Gastrocnemius medialis (tissue), 4 donors: ENCODE measurements around the gene IRF2BP2. TPM values are rescaled to one million over a fixed set of nuclear protein-coding genes. Genes with fewer than 3 reads are reported as not detected.
A peak's percentile ranks its signal among the peaks of the same experiment; 100 is the strongest.

ENCODE experiments used
- ATAC-seq, 2 donors: fragments of 150-250 bp; one replicate each; pipeline ENCODE4 v1.9.1; 2016
- DNase-seq, 2 donors: peaks; one replicate each; pipeline ENCODE4 v3.0.0-alpha.2; 2019
- H3K27ac ChIP-seq, 4 donors: fragments of 200-600 bp; sonication (generic); 1 replicate in 1 of 4; 2 replicates in 3 of 4; pipeline ENCODE4 v1.5.1; 2016 to 2018; ENCODE audit warnings: mild to moderate bottlenecking in 2 of 4, moderate library complexity in 1 of 4
- H3K27me3 ChIP-seq, 3 donors: fragments of 200-600 bp; sonication (generic) in 2 of 3; 1 replicate in 1 of 3; 2 replicates in 2 of 3; pipeline versions ENCODE4 v1.5.1 to v1.6.0; 2016 to 2019; ENCODE audit warnings: mild to moderate bottlenecking in 1 of 3, moderate library complexity in 1 of 3
- H3K36me3 ChIP-seq, 2 donors: fragments of 200-600 bp; sonication (generic) in 1 of 2; one replicate each; pipeline ENCODE4 v1.5.1; 2017 to 2018
- H3K4me1 ChIP-seq, 2 donors: fragments of 200-600 bp; sonication (generic) in 1 of 2; one replicate each; pipeline ENCODE4 v1.5.1; 2016 to 2017; ENCODE audit warnings: mild to moderate bottlenecking in 2 of 2
- H3K4me3 ChIP-seq, 4 donors: fragments of 200-600 bp; sonication (generic) in 3 of 4; 1 replicate in 1 of 4; 2 replicates in 3 of 4; pipeline ENCODE4 v1.5.1; 2016 to 2019; ENCODE audit warnings: mild to moderate bottlenecking in 2 of 4
- H3K9me3 ChIP-seq, 3 donors: fragments of 200-600 bp; sonication (generic) in 2 of 3; 1 replicate in 1 of 3; 2 replicates in 2 of 3; pipeline ENCODE4 v1.5.1; 2016 to 2019
- POLR2A ChIP-seq, 2 donors: fragments of 450-650 bp; IDR thresholded peaks; one replicate each; pipeline ENCODE4 v1.6.1; 2017; ENCODE audit warnings: antibody characterized with exemption in 2 of 2, mild to moderate bottlenecking in 2 of 2, moderate library complexity in 2 of 2
- in situ Hi-C, 4 donors: fragments of 200-750 bp; cut with MboI; loops; one replicate each; pipeline versions ENCODE4 v1.15.0 to v1.8.0; 2017; ENCODE audit warnings: low sequenced_read_pairs in 4 of 4
- intact Hi-C: fragments of 100-400 bp; cut with DNase I; formaldehyde crosslinking; loops from one replicate; pipeline ENCODE4 v1.15.1; 2023; ENCODE audit warnings: low total_unique reads
- total RNA-seq, 4 donors: library from RNA; depleted of rRNA; stranded (reverse); fragments of >200 nt; gene quantifications; one replicate each; pipeline versions ENCODE4 v1.1.0 to v1.2.3, GENCODE V29; 2016
- TF ChIP-seq, protein P1 (sequence below), 5 experiments: fragments of 450-650 bp in 3 of 5; fragments of 200-600 bp in 2 of 5; sonication (generic) in 2 of 5; IDR thresholded peaks in 4 of 5; conservative IDR thresholded peaks in 1 of 5; 1 replicate in 4 of 5; 2 replicates in 1 of 5; pipeline ENCODE4 v1.5.1; 2016 to 2019; ENCODE audit warnings: antibody characterized with exemption in 5 of 5, mild to moderate bottlenecking in 3 of 5, moderate library complexity in 3 of 5

The IRF2BP2 gene
- 10 to 100 TPM; 32.2 to 92.0 (median 52.2) TPM for total RNA-seq

DNA sequence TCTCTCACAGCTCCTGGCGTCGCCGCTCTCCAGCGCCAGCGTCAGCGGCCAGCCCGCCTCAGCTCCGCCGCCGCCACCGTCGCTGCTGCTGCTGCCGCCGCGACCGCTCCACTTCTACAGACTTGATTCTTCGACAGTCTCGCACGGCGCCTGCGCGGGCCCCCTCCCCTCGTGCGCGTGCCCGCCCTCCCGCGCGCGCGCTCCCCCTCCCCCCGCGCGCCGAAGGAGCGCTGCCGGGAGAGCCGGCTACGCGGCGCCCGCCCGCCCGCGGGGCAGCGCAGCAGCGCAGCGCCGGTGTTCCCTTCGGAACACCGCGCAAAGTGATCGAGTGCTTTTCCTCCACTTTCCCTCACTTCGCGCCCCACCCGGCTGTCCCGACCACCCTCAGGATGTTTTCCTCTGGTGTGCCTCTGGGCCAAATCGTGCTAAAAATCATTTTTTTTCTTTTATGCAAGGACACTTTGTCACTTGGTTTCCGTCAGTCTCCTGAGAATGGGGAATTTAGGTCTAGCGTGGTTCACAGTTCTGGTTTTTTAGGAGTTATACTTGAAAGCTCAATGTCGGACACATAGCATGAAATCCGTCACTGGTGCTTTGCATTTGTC lies at the start of gene IRF2BP2:
IRF2BP2 (minus strand) TSS at position 118 of the 605 bp plus-strand sequence. CDS start 684 bp downstream, outside the sequence.
- intact Hi-C loops (loop anchor here (1.0 to 5.0 kb wide), 3 partner anchors 111 to 892 kb away; partner anchors contain the start of gene B3GALNT2), in situ Hi-C loops (loop anchor here (5.0 to 25.0 kb wide), 6 partner anchors 107 to 472 kb away; no protein-coding TSS in a partner anchor)
- peak; percentile 72 to 86 for DNase-seq

DNA sequence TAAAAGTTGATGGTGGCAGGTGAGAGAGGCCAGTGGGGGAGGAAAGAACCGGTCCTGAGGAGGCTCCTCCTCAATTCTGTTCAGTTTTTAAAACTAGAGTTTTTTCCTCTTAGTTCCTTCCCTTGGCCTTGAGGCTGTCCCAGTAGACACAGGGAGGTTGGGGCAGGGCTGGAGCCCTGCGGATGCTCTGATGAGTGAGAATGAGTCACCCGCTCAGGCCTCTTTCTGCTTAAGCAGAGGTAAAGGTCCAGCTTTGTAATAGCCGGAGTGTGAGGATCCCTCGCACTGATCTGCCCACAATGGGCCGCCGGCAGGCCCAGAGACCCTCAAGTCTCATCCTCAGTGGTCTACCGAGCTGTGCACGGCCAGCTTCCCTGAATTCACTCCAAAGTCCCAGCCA lies 49.6 kb upstream of the IRF2BP2 start:
- DNase-seq: no peak
- H3K4me1 ChIP-seq: peaks cover 0 to 13% of the 10 kb centered on the region in 2 donors
- TF ChIP-seq, protein P1, sequence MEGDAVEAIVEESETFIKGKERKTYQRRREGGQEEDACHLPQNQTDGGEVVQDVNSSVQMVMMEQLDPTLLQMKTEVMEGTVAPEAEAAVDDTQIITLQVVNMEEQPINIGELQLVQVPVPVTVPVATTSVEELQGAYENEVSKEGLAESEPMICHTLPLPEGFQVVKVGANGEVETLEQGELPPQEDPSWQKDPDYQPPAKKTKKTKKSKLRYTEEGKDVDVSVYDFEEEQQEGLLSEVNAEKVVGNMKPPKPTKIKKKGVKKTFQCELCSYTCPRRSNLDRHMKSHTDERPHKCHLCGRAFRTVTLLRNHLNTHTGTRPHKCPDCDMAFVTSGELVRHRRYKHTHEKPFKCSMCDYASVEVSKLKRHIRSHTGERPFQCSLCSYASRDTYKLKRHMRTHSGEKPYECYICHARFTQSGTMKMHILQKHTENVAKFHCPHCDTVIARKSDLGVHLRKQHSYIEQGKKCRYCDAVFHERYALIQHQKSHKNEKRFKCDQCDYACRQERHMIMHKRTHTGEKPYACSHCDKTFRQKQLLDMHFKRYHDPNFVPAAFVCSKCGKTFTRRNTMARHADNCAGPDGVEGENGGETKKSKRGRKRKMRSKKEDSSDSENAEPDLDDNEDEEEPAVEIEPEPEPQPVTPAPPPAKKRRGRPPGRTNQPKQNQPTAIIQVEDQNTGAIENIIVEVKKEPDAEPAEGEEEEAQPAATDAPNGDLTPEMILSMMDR (IDR thresholded peaks at IDR 0.05 in 4 of 5, conservative IDR thresholded peaks at IDR 0.05 in 1 of 5): no peak
- TF ChIP-seq POLR2A (IDR thresholded peaks at IDR 0.05): no peak
- H3K27me3 ChIP-seq: no peaks in the 10 kb centered on the region
- H3K27ac ChIP-seq: no peak overlapping the region
- no peak overlapping the region for H3K4me3 ChIP-seq
- H3K36me3 ChIP-seq: no peaks in the 10 kb centered on the region
- no peak for ATAC-seq
- intact Hi-C loops: no loop called here
- in situ Hi-C loops: no loop called here
- no peaks in the 10 kb centered on the region for H3K9me3 ChIP-seq

More for the DNA sequence above, at the start of gene IRF2BP2:
- Histone ChIP-seq H3K27me3 (no peaks in the 10 kb centered on the region), H3K36me3 (peaks cover 5 to 16% of the 10 kb centered on the region in 2 donors), H3K4me1 (peaks cover 30 to 55% of the 10 kb centered on the region in 2 donors), H3K27ac (peak within 1 kb of the TSS; percentile 98 to 99 (median 98)), H3K4me3 (peak within 1 kb of the TSS; percentile 68 to 78 (median 73)), H3K9me3 (no peaks in the 10 kb centered on the region)
- TF ChIP-seq, protein P1 (IDR thresholded peaks at IDR 0.05 in 4 of 5, conservative IDR thresholded peaks at IDR 0.05 in 1 of 5): no peak
- peak in 1 of 2 donors; percentile 86 for TF ChIP-seq POLR2A (IDR thresholded peaks at IDR 0.05)
- peak; percentile 23 to 31 for ATAC-seq

DNA sequence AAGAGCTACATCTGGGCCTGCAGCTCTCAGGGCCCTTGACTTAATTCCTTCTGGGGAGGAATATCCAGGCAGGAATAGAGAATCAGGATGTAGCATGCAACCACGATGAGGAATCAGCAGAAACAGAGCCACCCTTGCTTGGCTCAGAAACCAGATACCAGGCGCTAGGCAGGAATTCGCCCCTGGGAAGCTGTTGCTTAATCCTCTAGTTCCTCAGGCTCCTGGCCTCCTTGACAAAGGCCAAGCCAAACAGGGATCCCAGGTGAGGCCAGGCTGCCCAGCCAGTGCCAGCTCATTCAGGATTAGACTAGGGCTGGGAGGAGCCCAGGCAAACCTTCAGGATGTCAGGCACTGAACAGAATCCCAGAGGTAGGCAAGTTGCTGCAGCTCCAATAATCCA lies 48.2 kb upstream of the IRF2BP2 start:
- ATAC-seq (peak; percentile 53 to 73), DNase-seq (peak in 1 of 2 donors; percentile 58)
- Histone ChIP-seq H3K4me1 (peaks cover 0 to 13% of the 10 kb centered on the region in 2 donors), H3K27me3 (no peaks in the 10 kb centered on the region), H3K4me3 (no peak overlapping the region), H3K36me3 (no peaks in the 10 kb centered on the region), H3K9me3 (no peaks in the 10 kb centered on the region), H3K27ac (peak overlapping the region in 1 of 4 donors; percentile 20)
- TF ChIP-seq, protein P1 (IDR thresholded peaks at IDR 0.05 in 4 of 5, conservative IDR thresholded peaks at IDR 0.05 in 1 of 5): no peak
- no peak for TF ChIP-seq POLR2A (IDR thresholded peaks at IDR 0.05)
- intact Hi-C loops (no loop called here), in situ Hi-C loops (no loop called here)

DNA sequence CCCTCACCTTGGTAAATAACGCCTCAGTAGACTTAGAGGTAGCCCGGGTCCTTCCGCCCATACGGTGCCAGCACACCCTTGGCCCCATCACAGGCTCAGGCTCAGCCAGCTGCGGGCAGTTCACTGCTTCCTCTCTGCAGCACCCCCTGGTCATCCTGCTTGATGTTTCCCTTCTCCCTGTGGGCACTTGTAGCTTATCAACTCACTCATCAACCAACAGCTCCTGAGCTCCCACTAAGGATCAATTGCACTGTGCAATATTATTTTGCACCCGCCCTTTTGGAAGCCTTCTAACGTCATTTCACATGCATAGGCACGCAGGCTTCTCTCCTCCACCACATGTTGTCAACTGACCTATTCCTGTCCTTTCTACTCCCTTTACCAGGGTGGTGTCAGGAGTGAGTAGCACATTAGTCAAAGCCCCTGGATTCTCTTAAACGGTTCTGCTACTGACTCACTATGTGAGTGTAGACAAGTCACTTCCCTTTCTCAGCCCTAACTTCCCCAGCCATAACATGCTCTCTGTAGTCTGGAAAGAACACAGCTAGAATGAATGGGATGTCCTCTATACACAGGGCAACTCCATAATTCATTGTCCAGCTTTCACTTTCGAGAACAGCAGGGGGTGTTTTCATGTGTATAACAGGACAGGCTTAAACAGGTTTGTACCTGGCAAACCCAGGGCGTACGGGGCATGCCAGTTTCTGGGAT lies 47.1 kb upstream of the IRF2BP2 start:
- in situ Hi-C loops: no loop called here
- H3K27ac ChIP-seq: no peak overlapping the region
- ATAC-seq: no peak

More for the DNA sequence above, 47.1 kb upstream of the IRF2BP2 start:
- Histone ChIP-seq H3K4me1 (peaks cover 0 to 13% of the 10 kb centered on the region in 2 donors), H3K4me3 (no peak overlapping the region), H3K27me3 (no peaks in the 10 kb centered on the region), H3K9me3 (no peaks in the 10 kb centered on the region), H3K36me3 (no peaks in the 10 kb centered on the region)
- no peak for DNase-seq
- intact Hi-C loops: no loop called here
- TF ChIP-seq POLR2A (IDR thresholded peaks at IDR 0.05): no peak
- TF ChIP-seq, protein P1 (IDR thresholded peaks at IDR 0.05 in 4 of 5, conservative IDR thresholded peaks at IDR 0.05 in 1 of 5): no peak
